ENCODE results near the gene ING1. TPM values are rescaled to one million over a fixed set of nuclear protein-coding genes. Genes with fewer than 3 reads are reported as not detected.

Gene ING1, protein sequence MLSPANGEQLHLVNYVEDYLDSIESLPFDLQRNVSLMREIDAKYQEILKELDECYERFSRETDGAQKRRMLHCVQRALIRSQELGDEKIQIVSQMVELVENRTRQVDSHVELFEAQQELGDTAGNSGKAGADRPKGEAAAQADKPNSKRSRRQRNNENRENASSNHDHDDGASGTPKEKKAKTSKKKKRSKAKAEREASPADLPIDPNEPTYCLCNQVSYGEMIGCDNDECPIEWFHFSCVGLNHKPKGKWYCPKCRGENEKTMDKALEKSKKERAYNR
- 15.5 and 16.5 TPM in 2 replicates for total RNA-seq

DNA sequence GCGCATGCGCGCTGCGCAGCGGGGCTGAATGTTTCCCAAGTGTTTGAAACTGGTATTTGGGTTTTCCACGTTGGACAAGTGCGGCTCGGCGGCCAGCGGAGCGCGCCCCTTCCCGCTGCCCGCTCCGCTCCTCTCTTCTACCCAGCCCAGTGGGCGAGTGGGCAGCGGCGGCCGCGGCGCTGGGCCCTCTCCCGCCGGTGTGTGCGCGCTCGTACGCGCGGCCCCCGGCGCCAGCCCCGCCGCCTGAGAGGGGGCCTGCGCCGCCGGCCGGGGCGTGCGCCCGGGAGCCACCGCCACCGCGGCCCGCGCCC is at the start of gene ING1:
Gene ING1, plus strand, starts transcription at position 59 of the 311 bp plus-strand sequence. CDS start 450 bp downstream, outside the sequence.

DNA sequence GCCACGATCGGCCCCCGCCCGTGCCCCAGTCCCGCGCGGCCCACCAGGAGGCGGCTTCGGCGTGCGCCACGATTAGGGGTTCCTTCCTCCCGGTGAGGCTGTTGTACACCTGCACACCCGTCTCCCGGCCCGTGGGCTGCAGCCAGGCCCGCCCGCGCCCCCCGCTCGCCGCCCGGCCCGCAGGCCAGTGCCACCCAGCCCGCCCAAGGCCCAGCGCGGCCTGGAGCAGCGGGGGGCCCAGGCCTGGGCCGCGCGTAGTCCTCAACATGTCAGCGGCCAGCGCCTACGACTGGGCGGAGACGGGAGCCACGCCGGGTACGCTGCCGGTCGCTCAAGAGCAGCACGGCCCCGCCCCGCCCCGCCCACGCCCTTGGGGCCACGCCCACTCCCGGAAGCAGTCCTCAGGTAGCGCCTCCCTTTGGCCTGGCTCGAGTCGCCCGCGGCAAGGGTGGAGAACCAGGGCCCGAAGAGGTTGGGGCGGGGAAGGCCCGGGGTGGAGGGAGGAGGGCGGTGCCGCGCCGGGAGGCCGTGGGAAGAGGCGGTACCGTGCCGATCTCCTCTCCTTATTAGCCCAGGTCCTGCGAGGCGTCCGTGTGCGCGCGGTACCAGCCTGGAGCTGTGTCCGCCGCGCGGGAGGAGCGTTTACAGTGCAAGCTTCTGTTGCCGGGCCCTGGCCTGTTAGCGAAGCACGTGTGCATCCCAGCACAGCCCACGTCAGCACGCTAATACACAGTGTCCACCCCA is 7.5 kb upstream of the ING1 start, which contains the start of gene CARS2:
Gene CARS2, minus strand, starts transcription at position 291 of the 744 bp plus-strand sequence. Its CDS starts 23 bp downstream, at position 268.

Other genes starting within 250 kb of the ING1 start
- gene RAB20, start 152.0 kb upstream of the ING1 start, total RNA-seq: 2.4 and 2.8 TPM in 2 replicates
- 18.3 and 23.0 TPM in 2 replicates for gene NAXD, start 98.2 kb upstream of the ING1 start, total RNA-seq
- gene CARS2, start 7.6 kb upstream of the ING1 start, total RNA-seq: 63.4 and 65.3 TPM in 2 replicates
- 21.9 and 23.9 TPM in 2 replicates for gene ANKRD10, start 201.4 kb downstream of the ING1 start, total RNA-seq

Measured in bronchus fibroblast of lung (primary cell).